Measurements from ENCODE around the gene FGF22.

FGF22 gene

DNA sequence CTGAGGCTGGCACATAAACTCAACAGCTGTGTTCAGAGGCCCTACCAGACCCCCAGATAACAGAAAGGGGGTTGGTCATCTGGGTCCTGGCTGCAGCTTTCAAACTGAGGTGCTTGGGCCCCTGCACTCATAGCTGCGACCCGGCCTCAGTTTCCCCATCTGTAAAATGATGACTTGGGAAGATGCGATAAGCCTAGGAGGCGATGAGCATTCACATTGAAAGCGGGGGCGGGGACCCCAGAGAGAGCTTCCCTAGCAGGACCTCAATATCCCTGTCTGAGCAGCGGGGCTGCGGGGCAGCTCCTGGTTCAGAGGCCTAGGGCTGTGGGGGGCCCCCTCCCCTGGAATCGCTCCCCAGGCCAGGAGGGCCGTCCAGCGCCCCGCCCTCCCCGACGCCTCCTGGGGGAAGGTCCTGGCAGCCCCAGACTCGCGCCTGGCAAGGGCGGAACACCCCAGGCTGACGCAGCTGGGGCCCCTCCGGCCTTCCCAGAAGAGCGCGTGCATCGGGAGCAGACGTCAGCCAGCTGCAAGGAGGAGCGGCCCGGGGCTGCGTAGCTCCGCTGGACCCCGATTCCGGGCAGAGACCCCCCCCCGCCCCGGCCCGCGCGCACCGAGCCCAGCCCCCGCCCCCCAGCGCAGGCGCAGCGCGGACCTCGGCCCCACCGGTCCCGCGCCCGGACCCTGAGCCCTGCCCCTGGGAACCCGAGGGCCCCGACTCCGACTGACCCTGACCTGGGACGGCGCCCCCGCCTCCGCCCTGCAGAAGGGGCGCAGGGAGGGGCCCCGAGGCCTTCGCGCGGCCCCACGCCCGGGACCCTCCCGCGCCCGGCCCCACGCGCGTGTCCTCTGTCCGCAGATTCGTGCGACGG lies 40.0 kb downstream of the FGF22 start:
- DNase-seq (ENCODE audit: low read depth in 2 of 2) = no peak

DNA sequence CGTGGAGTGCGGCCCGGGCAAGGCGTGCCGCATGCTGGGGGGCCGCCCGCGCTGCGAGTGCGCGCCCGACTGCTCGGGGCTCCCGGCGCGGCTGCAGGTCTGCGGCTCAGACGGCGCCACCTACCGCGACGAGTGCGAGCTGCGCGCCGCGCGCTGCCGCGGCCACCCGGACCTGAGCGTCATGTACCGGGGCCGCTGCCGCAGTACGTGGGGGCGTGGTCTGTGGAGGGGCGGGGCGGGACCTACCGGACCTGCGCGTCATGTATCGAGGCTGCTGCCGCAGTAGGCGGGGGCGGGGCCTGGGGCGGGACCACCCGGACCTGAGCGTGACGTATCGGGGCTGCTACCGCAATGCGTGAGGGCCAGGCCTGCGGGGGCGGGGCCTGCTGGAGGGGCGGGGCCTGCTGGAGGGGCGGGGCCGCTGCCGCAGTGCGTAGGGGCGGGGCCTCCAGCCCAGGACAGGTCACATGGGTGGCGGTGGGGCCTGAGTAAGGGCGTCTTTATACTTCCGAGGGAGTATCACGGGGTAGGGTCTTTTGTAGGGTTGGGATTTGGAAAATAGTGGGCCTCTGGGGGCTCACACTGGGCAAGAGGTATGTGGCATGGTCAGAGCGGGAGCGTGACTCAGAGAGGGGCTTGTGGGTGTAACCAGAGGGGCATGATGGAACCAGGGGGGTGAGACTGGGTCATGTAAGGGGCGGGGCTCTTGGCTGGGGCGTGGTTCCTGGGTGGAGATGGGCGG lies 40.8 kb downstream of the FGF22 start:
- DNase-seq (ENCODE audit: low read depth in 2 of 2) = peak; percentile 100

DNA sequence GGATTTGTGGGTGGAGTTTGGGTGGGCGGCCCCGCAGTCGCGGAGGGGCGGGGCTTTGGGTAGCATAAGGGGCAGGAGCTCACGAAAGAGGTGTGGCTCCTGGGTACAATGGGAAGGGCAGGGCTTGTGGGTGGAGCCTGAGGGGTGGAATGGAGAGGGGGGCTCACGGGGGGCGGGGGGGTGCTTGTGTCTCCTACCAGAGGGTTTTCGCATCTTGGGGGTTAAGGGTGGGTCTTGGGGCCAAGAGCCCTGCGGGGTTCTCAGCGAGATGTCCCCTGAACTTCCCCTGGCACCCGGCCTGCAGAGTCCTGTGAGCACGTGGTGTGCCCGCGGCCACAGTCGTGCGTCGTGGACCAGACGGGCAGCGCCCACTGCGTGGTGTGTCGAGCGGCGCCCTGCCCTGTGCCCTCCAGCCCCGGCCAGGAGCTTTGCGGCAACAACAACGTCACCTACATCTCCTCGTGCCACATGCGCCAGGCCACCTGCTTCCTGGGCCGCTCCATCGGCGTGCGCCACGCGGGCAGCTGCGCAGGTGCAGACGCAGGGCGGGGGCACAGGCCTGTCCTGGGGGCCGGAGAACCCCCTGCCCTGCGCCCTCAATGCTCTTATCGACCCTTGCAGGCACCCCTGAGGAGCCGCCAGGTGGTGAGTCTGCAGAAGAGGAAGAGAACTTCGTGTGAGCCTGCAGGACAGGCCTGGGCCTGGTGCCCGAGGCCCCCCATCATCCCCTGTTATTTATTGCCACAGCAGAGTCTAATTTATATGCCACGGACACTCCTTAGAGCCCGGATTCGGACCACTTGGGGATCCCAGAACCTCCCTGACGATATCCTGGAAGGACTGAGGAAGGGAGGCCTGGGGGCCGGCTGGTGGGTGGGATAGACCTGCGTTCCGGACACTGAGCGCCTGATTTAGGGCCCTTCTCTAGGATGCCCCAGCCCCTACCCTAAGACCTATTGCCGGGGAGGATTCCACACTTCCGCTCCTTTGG lies 41.6 kb downstream of the FGF22 start:
- DNase-seq (ENCODE audit: low read depth in 2 of 2) = peak in 1 of 2 donors; percentile 77

DNA sequence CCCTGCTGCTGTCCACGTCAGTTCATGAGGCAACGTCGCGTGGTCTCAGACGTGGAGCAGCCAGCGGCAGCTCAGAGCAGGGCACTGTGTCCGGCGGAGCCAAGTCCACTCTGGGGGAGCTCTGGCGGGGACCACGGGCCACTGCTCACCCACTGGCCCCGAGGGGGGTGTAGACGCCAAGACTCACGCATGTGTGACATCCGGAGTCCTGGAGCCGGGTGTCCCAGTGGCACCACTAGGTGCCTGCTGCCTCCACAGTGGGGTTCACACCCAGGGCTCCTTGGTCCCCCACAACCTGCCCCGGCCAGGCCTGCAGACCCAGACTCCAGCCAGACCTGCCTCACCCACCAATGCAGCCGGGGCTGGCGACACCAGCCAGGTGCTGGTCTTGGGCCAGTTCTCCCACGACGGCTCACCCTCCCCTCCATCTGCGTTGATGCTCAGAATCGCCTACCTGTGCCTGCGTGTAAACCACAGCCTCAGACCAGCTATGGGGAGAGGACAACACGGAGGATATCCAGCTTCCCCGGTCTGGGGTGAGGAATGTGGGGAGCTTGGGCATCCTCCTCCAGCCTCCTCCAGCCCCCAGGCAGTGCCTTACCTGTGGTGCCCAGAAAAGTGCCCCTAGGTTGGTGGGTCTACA lies 43.1 kb downstream of the FGF22 start:
- DNase-seq (ENCODE audit: low read depth in 2 of 2) = no peak

DNA sequence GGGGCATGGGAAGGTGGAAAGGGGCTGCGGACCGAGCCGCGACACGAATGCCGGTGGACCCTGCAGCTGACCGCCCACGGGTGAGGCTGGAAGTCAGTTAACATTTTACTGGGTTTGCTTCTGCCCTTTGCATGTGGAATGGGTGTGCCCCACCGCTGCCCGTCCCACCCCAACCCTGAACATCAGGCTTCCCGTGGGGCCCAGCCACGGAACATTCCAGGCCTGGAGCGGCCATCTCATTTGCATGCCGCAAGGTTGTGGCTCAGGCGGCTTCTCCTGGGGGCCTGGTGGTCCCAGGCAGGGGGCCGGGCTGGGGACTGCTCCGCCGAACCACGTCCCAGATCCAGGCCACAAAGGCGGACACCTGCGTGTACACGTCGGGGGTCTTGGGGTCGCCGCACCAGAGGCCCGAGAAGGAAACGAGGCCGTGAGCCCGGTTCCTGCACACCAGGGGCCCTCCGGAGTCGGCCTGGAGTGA lies 45.8 kb downstream of the FGF22 start:
- DNase-seq (ENCODE audit: low read depth in 2 of 2) = no peak

DNA sequence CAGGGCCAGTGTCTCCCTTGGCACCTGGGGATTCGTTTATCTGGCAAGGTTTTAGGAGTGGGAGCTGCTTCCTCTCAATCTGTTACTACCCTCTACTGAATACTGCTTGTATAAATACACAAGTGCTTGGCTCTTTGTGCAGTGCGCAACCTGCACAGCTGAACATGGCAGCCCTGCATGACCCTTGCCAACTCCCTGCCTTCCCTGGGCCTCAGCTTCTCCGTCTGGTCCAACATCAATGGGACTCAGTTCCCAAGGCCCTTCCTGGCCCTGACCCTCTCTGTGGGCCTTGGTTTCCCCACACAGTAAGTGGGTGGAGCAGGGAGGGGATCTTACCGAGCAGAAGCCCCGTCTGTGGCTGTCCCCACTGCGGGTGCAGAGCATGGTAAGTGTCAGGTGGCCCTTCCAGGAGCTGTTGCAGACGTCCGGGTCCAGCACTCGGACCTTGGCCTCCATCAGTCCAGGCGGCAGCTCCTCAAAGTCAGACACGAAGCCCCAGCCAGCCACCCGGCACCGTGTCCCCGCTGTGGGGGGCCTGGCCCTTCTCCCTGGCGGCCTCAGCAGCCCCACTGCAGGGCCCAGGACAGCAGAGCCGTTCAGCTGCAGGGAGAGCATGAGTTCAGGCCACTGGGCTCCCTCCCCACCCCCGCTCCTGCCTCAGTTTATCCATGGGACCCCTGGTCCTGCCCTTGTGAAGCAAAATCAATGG lies 47.1 kb downstream of the FGF22 start:
- no peak for DNase-seq (ENCODE audit: low read depth in 2 of 2)

DNA sequence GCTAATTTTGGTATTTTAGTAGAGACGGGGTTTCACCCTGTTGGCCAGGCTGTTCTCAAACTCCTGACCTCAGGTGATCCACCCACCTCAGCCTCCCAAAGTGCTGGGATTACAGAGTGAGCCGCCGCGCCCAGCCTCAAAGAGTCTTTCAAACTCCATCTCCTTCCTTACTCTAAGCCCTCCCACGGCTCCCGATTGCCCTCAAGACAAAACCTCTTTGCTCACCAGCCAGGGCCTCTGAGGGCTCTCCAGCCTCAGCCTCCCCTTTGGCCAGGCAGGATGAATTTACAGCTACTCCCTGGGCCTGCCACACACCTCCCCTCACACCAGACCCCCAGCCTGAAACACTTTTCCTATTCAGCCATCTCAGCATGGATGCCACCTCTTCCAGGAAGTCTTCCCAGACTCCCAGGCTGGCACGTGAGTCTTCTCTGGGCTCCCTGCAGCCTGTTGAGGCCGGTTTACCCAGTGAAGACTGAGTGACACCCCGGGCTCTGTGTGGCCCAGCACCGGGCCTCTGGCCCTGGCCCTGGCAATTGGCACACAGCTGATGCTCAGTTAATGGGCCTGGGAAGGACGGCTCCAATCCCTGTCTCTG lies 48.0 kb downstream of the FGF22 start:
- DNase-seq (ENCODE audit: low read depth in 2 of 2) = no peak

DNA sequence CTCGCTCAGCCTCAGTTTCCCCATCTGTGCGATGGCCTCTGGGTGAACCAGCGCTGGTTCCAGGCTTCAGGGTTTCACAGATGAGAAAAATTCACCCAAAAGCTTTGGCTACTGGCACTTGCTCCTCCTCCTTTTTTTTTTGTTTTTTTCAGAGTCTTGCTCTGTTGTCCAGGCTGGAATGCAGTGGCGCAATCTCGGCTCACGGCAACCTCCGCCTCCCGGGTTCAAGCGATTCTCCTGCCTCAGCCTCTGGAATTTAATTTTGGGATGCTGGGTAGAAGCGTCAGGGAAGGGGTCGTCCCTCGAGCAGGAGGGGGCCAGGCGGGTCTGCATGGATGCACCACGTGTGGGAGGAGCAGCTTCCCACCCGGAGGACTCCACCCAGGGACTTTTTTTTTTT lies 48.5 kb downstream of the FGF22 start:
- DNase-seq (ENCODE audit: low read depth in 2 of 2) = no peak

DNA sequence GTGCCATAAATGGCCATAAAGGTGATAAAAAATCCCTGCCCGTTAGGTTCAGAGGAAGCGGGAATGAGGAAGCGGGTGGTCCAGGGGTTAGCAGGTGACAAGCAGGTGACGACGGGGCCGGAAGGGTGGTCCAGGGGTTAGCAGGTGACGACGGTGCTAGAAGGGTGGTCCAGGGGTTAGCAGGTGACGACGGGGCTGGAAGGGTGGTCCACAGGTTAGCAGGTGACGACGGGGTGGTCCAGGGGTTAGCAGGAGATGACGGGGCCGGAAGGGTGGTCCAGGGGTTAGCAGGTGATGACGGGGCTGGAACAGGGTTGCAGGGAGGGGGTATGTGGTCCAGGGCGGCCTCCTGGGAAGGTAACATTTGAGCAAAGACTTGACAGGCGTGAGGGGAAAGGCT lies 49.3 kb downstream of the FGF22 start:
- DNase-seq (ENCODE audit: low read depth in 2 of 2) = no peak

DNA sequence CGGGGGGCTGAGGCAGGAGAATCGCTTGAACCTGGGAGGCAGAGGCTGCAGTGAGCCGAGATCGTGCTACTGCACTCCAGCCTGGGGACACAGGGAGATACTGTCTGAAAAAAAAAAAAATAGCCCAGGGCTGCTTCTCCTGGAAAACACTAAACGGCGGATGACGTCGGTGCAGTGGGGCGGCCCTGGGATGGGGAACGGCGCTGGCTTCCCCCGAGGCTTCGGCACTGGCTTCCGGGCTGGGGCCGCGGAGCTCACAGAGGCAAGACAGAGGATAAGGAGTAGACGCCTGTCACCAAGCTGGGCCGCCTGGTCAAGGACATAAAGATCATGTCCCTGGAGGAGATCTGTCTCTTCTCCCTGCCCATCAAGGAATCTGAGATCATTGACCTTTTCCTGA lies 50.5 kb downstream of the FGF22 start:
- no peak for DNase-seq (ENCODE audit: low read depth in 2 of 2)
